ENCODE measurements around the gene SPON2. TPM values are rescaled to one million over a fixed set of nuclear protein-coding genes. Genes with fewer than 3 reads are reported as not detected.

The SPON2 gene
- 48.0 TPM for polyA plus RNA-seq (ENCODE audit: insufficient read length)

DNA sequence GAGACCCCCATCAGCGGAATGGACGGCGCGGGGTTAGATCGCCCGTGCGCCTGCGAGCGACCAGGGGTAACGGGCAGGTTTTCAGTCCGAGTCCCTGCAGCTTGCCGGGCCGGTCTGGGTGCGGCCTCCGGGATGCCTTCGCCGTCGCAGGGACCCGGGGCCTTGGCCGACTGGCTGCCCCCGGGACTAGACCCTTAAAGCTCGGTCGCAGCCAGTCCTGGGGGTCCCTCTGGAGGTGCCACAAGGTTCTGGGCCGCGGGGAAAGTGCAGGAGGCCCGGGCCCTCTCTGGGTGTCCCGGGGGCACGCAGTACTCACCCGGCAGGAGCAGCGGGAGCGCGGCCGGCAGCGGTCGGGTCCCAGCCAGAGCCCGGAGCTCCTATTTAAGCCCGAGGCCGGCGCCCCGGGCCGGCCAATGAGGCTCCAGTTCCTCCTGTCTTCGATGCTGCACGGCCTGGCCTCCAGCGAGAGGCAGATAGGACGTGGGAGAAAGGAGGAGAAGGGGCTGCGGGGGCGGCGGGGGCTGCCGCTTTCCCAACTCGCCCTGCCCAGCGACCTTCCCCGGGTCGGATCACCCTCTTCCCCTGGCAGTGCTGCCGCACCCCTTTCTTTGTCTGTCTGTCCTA, at the start of gene SPON2:
TSS of gene SPON2 (minus strand) at position 356 of the 624 bp plus-strand sequence.
- DNase-seq: no peak

DNA sequence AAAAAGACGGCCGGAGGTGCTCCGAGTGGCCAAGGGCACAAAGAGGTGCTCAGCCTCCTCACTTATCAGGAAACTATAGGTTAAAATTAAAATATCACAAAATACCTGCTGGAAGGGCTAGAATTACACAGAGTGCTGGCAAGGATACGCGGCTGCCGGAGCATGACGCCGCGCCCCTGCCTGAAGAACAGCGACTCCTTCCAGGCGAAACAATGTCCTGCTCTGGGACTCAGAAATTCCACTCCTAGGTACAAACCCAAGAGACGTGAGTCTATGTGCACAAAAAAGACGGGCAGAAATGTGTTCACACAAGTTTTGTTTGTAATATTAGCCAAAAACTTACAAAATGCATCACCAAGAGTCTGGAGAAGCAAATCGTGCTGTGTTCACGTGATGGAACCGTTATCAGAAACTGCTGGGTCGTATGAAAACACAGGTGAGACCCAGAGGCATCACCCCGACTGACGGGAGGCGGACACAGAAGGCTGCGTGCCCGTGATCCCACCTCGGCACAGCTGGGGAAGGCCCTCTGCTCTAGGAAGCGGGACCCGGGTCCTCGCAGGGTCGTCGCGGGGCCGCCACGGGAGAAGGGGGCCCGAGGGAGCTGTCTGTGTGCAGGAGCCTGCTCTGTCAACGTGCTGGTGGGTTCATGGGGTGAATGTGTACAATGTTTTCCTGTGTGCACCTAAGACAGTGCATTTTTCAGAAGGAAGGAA, 48.9 kb upstream of the SPON2 start:
- no peak for DNase-seq

DNA sequence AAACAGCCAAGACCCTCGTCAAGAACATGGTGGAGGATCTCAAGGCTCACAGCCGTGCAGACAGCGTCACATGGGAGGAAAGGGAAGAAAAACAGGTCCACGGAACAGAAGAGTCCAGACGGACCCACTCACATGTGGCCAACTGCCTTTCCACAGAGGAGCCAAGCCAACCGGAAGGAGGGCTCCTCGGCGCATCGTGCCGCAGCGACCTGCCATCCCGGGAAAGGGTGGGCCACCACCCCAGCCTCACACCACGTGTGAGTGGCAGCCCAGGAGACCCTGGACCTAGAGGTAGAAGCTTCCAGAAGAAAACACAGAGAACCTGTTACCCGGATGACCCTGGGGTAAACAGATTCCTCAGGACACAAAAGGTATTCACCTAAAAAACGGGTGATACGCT, 48.2 kb upstream of the SPON2 start:
- no peak for DNase-seq

DNA sequence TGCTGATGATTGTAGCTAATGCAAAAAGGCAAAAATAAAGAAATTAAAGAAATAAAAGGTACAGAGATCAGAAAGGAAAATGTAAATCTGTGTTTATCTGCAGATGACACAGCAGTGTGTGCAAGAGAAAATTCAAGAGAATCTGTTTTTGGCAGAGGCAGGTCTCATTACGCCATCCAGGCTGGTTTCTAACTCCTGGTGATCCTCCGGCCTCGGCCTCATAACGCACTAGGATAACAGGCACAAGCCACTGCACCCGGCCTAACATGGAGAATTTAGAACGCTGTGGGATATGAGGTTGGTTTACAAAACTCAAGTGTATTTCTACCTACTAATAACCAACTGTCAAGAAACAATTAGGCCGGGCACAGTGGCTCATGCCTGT, 47.2 kb upstream of the SPON2 start:
- no peak for DNase-seq

DNA sequence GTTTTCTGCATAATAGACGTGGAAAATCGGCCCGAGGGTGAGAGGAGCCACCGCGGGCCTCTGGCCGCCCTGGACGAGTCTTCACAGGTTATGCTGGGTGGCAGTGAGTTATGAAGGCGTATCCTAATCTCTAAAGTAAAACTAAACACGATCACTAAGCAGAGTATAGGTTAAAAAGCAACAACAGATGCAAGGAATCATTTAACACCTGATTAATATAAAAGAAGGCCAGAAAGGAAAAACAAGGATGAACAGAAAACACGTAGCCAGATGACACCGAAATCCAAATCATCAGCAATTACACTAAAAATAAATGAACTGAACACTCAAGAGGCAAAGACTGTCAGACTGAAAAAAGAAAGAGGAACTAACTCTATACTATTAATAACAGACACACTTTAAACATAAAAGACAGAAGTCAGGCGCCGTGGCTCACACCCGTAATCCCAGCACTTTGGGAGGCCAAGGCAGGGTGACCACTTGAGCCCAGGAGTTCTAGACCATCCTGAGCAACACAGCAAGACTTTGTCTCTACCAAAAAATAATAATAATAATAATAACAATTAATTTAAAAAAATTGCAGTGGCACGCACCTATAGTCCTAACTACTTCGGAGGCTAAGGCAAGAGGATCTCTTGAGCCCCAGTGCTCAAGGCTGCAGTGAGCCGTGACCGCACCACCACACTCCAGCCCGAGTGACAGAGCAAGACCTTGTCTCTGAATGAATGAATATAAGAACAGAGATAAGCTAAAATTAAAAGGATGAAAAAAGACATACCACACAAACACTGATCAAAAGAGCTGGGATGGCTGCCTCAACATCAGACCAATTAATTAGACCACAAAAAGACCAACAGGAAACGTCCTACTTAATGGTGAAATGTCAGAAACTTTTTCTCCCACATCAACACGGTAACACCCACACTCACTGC, 46.5 kb upstream of the SPON2 start:
- DNase-seq: no peak

DNA sequence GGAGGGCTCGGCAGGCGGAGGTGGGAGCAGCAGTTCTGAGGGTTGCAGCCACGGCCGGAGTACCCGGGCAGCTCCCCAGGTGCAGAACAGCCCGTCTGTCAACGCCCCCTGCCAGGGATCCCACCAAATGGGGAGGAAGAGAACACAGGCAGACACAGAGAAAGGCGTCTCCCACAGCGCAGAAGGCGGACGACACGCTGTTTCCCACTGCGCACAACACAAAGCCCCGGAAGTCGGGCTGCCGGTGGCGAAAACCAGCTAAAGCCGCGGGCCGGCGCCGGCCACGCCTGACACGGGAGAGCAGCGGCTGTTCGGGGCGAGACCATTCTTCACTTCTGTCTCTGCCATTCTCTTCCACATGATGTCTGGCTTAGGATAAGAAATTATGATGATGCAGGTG, 45.0 kb upstream of the SPON2 start:
- no peak for DNase-seq

DNA sequence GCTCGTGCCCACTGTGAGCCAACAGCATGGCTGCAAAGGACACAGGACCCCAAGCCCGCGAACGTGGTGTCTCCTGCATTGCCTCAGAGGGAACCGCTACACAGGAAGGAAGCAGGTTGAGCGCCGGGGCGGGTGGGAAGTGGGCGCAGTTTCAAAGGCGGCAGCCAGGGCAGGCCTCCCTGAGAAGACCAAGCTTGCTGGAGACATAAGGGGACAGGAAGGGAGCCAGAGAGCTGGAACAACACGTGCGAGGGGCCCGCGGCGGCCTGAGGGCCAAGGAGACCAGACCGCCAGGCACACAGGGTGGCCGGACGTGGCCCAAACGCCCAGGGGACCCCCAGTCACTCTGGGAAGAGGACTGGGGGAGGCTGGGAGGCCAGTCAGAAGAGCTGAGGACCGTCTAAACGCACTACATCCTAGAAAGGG, 44.5 kb upstream of the SPON2 start:
- no peak for DNase-seq

DNA sequence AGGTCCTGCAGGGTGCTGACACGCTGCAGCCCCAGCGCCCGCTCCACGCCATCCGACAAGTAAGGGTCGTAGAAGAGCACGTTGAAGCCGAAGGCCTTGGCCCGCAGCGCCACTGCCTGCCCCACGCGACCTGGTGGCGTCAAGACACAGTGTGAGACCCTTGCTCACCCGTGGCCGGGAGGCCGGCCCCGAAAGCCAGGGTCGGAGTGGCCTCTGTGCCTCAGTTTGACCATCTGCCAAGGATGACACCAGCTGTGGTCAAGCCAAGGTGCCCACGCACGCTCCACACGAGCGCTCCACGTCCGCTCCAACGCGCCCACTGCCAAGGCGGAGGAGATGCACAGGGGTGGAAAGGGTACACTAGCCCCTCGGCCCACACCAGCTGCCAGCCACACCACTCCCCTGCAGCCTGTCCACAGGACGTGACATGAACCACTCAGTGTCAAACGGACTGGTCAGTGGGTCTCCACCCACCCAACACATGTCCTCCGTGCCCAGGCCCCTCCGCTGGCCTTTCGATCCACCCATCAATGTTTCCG, 43.8 kb upstream of the SPON2 start:
- no peak for DNase-seq

DNA sequence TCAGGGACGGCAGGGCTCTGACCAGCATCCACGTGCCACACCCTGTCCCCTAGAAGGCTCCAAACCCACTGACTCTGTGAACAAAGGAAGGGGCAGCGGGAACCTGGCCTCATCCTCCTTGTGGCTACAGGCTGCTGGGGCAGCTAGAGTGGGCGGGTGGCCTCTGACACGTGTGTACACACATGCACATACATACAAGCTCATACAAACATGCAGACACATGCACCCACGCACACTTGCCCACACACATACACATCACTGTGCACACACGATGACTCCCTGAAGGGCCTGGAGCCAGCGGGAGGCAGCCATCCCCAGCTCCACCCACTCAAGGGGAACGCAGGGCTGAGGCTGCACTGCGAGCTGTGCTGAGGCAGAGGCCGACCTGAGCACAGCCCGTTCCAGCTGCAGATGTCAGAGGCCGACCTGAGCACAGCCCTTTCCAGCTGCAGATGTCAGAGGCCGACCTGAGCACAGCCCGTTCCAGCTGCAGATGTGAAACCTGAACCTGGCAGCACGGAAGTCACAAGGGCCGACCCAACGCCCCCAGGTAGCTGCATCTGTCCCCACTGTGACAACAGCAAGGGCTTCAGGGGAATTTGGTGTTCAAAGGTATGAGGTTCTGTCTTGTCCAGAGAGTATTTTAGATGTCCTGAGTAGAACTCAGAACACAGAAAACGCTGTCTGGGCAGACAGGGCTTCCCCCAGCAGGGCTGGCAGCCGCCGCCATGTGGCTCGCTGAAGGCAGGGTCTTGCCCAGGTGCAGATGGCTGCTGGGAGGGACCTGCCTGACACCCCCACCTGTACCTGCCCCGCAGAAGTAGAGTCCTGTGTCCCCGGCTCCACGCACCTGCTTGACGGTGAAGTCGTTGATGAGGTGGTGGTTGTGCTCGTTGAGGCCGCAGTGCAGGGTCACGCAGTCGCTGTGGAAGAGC, 43.0 kb upstream of the SPON2 start:
- DNase-seq: no peak

DNA sequence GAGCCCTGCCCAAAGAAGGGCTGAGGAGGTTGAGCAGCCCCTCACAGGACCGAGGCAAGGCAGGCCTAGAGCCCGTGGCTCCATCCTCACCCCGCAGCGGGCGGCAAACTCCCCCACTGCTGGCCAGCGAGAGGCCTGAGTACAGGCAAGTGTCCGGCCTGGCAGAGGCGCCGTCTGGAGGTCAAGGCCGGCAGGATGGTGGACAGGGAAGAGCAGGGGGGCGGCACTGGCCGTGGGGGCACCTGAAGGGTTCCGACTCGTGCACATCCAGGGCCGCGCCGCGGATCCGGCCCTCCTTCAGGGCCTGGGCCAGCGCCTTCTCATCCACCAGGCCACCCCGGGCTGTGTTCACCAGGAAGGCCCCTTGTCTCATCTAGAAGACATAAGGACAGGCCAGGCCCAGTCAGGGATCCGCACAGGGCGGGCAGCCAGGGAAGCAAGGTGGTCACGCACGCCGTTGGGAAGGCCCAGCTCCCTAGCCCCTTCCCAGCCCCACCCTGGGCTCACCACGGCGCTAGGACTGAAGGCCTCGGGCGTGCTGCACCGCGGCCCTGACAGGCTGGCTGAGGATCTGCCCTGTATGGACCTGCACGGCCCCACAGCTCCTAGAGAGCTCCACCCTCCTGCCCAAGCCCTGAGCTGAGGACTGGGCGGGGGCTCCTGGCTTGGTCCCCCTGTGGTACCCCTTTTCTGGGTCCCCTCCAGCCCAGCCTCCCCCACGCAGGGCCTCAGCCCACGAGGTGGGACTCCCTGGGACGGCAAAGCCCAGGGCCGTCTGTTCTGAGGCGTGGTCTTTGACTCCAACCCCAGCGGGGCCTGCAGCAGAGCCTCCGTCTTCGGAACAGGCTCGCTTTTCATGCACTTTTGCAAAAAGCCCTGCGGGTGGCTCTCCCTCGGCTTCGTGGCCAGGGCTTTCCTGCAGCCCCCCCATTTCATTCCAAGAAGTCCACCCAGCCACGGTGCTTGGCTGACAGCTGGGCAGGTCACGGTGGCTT, 42.0 kb upstream of the SPON2 start:
- DNase-seq: no peak

DNA sequence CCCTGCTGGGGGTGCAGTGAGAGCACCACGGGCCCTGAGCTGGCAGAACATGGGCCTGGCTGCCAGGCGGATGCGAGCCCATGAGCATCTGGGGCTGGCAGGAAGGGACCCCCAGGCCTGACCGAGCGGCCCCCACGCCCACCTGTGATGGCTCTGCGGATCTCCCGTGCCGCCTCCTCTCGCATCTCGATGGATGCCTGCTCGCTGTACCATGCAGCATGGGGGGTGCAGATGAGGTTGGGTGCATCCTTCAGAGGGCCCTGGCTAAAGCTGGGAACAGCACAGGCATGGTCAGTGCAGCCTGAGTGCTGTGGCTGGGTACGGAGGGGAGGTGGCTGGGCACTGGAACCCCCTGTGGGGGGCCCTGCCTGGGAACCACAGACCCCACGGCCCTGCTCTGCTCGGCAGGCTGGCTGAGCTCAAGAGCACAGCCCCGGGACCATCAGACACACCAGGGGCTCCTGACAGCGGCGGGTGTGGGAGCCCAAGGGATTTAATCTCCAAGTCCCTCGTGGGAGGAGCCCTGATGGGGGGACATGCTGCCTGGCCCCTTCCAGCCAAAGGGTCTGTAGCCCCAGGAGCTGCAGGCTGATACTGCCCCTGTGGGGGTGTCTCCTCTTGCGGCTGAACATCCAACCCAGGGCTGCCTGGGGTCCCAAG, 41.1 kb upstream of the SPON2 start:
- no peak for DNase-seq

DNA sequence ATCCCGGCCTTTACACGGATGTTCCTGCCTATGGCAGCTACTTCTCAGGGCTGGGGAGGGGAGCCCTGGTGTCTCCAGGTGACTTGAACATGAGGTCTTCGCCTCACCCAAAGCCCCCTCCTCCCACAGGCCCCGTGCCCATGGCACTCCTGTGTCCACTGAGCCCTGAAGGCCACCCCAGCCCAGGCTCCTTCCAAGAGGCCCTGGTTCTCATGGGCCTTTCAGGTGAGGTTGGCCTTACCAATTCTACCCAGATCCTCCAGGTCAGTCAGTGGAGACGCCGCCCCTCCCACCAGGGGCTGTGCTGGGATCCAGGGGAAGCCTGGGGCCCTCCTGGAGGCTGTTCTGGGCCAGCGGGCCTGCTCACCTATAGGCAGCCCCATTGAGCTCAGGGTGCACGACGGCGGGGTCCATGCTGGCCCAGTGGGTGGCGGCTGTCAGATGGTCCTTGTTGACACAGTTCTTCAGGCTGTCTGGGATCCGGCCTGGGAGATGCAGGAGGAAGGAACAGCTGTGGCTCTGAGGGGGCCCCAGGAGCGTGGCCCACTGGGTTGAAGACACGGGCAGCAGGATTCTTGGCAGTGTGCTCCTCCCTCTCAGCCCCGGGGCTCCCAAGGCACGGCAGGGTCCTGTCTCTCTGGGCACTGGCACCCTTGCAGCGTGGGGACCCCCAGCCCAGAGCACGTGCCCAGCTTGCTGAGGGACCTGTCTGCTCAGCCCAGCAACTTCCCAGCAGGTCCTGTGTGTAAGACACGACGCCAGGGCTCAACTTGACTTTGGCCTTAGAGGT, 40.4 kb upstream of the SPON2 start:
- no peak for DNase-seq

DNA sequence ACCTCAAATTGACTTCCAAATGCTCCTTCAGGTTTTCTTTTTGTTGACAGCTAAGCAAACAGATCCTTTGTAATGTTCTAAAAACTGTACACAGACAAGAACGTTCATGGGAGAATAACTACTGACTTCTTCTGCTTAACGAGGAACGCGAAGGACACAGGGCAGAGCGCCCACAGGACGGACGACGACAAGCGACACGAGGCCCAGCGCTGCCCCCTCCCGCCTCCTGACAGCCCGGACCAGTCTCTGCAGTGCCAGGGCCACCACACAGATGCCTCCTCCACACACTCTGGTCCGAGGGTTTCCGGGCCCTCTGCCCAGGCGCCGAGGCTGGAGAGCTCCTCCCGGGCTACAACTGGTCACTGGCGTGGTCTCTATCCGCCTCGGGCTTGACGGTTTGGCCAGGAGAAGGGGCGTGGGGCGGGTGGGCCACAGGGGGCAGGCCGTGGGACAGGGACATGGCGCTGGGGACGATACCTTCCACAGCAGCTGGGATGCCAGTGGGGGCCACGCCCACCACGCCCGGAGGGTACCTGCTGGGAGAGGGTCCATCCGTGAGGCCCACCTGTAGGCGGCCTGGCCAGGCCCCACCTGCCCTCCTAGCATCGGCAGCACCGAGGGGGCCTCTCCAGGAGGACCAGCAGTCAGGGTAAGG, 39.6 kb upstream of the SPON2 start:
- no peak for DNase-seq

DNA sequence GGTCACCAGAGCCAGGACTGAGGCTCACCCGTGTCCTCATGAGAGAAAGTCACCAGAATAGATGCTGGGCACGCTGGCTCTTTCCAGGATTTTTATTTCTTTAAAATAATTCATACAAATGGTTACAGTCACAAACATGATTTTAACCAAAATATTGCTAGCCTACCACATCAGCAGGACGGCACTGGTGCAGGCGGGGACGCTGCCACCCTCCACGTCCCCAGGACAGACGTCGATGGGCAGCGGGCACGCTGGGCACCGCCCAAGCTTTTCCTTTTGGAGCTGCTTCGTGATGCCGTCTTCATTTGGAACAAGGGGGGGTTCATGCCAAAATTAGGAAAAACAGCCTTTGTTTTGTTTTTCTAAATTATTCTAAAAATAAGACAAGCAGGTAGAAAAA, 39.0 kb upstream of the SPON2 start:
- DNase-seq: no peak

DNA sequence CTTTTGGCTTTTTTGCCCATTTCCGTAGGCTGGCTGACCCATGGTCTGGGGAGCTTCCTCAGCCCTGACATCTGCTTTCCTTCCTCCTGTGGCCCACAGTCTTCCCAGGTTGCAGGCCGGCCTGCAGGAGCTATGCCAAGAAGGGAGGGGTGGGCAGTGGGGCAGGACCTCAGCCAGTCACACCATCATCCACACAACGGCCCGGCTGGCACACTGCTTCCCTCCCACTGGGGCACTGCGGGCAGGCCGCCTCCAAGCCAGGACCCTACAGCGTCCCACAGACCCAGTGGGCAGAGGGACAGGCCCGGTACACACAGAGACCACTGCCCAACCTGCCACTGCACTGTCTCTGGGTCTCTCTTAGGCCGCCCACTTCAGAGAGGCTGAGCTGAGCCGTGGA, 38.6 kb upstream of the SPON2 start:
- DNase-seq: no peak

DNA sequence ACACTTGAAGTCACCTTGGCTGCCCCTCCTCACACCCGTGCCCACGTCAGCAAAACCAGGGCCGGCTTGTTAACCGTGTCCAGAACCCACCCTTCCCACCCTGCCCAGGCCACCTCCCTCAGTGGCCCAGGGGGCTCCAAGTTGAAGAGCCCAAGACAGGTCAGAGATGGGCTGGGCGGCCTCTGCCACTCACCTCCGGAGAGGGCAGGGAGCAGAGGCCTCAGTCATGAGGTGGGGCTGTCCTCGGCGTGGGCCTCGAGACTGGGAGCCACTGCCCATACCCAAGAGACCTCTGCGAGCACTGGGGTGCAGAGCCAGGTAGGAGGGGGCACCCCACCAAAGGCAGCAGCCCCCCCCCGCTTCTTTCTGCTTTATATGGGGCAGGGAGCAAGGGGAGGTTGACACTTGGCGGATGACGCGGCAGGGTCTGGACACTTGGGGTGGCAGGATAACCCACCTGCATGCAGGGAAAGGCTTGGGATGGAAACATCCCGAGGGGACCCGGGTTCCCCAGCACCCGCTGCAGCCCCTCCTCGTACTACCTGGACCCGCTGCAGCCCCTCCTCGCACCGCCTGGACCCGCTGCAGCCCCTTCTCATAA, 38.0 kb upstream of the SPON2 start:
- DNase-seq: no peak

DNA sequence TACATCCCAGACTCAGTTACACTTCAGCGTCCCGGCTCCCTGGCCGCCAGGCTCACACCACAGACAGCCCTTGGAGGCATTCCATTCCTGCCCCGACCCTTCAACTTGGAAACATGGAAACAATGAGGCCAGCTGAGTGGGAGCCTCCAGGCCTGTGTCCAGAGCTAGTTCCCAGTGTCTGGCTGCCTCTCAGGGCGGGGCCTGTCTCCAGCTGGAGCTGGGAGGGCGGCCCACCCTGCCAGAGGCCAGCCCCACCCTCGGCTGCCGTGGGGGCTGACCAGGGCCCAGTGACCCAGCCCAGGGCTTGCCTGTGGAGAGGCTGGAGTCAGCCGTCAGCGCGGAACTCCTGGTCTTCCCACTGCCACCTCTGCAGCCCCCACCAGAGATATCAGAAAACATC, 37.4 kb upstream of the SPON2 start:
- DNase-seq: peak; percentile 78

Measured in hindlimb muscle (tissue), 1 donor.